ENCODE measurements around the gene PHLDB2.

DNA sequence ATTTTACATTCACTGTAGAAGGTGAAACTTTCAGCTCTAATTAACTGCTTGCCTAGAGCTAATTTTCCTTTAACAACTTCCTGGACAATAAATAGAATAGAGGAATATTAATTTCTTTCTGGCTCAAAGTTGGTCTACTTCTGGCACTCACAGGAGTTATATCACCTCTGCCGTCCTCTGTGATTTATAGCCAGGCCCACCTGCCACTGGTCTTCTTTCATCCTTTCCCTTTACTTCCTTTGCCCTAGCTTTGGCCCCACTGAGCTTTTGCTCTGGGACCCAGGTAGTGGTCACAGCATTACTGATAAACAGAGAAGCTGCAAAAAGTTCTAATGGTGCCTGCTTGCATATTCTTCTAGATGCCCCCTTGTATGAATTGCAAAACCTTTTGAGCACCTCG lies 70.4 kb downstream of the PHLDB2 start:
- no peak for TF ChIP-seq EP300 (IDR thresholded peaks at IDR 0.05)
- TF ChIP-seq, protein P1, sequence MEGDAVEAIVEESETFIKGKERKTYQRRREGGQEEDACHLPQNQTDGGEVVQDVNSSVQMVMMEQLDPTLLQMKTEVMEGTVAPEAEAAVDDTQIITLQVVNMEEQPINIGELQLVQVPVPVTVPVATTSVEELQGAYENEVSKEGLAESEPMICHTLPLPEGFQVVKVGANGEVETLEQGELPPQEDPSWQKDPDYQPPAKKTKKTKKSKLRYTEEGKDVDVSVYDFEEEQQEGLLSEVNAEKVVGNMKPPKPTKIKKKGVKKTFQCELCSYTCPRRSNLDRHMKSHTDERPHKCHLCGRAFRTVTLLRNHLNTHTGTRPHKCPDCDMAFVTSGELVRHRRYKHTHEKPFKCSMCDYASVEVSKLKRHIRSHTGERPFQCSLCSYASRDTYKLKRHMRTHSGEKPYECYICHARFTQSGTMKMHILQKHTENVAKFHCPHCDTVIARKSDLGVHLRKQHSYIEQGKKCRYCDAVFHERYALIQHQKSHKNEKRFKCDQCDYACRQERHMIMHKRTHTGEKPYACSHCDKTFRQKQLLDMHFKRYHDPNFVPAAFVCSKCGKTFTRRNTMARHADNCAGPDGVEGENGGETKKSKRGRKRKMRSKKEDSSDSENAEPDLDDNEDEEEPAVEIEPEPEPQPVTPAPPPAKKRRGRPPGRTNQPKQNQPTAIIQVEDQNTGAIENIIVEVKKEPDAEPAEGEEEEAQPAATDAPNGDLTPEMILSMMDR (IDR thresholded peaks at IDR 0.05), result no peak

All from stomach (tissue), 4 donors.